Measurements from ENCODE around the gene ZCCHC7. TPM values are rescaled to one million over a fixed set of nuclear protein-coding genes. Genes with fewer than 3 reads are reported as not detected.

Gene ZCCHC7
- total RNA-seq, 1 experiment from 2014 or later: 31.2 TPM

GRCh38 chr9:37364136-37364535 lies 243.8 kb downstream of the ZCCHC7 start:
- TF ChIP-seq JUND (IDR thresholded peaks at IDR 0.05) (no peak), SIN3A (IDR thresholded peaks at IDR 0.05; ENCODE audit: low read depth) (no peak), EZH2 (IDR thresholded peaks at IDR 0.05) (no peak), RAD21 (IDR thresholded peaks at IDR 0.05; ENCODE audit: low read depth) (no peak), TCF7L2 (IDR thresholded peaks at IDR 0.05; ENCODE audit: borderline replicate concordance, extremely low read depth, insufficient read depth, insufficient read length) (no peak), CEBPB (IDR thresholded peaks at IDR 0.05; ENCODE audit: low read depth) (no peak), POLR2AphosphoS5 (IDR thresholded peaks at IDR 0.05; ENCODE audit: low read depth, low read length) (no peak)
- no peak overlapping the region for H3K4me3 ChIP-seq (replicated peaks in 1 of 2; ENCODE audit: low read depth in 1 of 2, low read length in 2 of 2)
- no peak overlapping the region for H3K4me2 ChIP-seq (ENCODE audit: low read length)
- H3K9ac ChIP-seq (ENCODE audit: low read length): no peak overlapping the region
- RAD21 ChIA-PET (ENCODE audit: low non-redundant PET in 1 of 2, low total read pairs in 2 of 2, uncharacterized antibody in 2 of 2, unreplicated experiment in 2 of 2): no interaction called here
- no peaks in the 10 kb centered on the region for H4K20me1 ChIP-seq (ENCODE audit: insufficient read depth)
- no TSS peak for BruUV-seq (replicated peaks)
- H3K36me3 ChIP-seq (ENCODE audit: control insufficient read depth in 1 of 2, insufficient read depth in 2 of 2, low read length in 2 of 2): no peaks in the 10 kb centered on the region
- H3K27ac ChIP-seq (ENCODE audit: low read depth, low read length): no peak overlapping the region
- no peak for DNase-seq (ENCODE audit: low read depth, low spot score)
- no peaks in the 10 kb centered on the region for H3K79me2 ChIP-seq (ENCODE audit: insufficient read depth, low read length)
- CTCF ChIA-PET: interaction anchor here (1.9 kb wide), 1 partner anchor 368 kb away, joined by 11 read pairs; no protein-coding TSS in a partner anchor
- H3K4me1 ChIP-seq (ENCODE audit: control insufficient read depth in 1 of 2, insufficient read depth in 2 of 2, low read length in 2 of 2): no peaks in the 10 kb centered on the region
- no peaks in the 10 kb centered on the region for H3K9me3 ChIP-seq (ENCODE audit: control insufficient read depth in 1 of 2, insufficient read depth in 1 of 2, low read depth in 1 of 2, low read length in 2 of 2)
- intact Hi-C loops (cut with micrococcal nuclease): no loop called here
- ATAC-seq: no peak
- H3K9me2 ChIP-seq (ENCODE audit: insufficient read depth): no peaks in the 10 kb centered on the region
- no peaks in the 10 kb centered on the region for H3K27me3 ChIP-seq (ENCODE audit: insufficient read depth, low read length)
- no peak overlapping the region for H2AFZ ChIP-seq (ENCODE audit: low read depth, low read length, poor library complexity, severe bottlenecking)
- POLR2A ChIA-PET: no interaction called here

DNA sequence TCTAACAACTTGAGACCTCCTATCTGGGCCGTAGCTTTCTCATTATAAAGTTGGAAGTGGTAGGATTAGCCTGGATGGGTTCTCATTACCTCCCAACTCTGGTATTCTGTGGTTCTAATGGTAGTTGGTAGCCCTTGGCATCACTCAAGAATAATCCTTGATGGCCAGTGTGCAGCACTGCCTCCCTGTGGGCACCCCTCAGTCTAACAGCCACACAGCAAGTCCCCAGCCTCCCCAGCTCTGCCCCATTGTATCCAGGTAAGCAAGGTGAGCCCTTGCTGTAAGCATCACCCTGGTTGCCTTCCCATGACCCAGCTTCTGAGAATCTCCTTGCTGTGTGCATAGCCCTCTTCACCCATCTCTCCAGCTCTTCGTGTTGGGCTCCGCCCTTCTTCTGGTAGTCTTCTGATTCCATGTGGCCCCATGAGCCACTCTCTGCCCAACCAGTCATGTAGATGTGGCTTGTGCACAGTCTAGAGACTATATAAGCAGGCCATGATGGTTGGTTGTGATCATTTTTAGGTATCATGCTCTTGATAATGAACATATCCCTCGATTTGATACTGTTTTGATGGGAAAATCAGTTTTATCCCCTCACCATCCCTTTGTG lies 244.5 kb downstream of the ZCCHC7 start:
- intact Hi-C loops (cut with micrococcal nuclease): no loop called here
- Histone ChIP-seq H3K9ac (ENCODE audit: low read length) (no peak overlapping the region), H3K4me3 (replicated peaks in 1 of 2; ENCODE audit: low read depth in 1 of 2, low read length in 2 of 2) (no peak overlapping the region), H3K9me3 (ENCODE audit: control insufficient read depth in 1 of 2, insufficient read depth in 1 of 2, low read depth in 1 of 2, low read length in 2 of 2) (no peaks in the 10 kb centered on the region), H3K27ac (ENCODE audit: low read depth, low read length) (no peak overlapping the region), H3K27me3 (ENCODE audit: insufficient read depth, low read length) (no peaks in the 10 kb centered on the region), H2AFZ (ENCODE audit: low read depth, low read length, poor library complexity, severe bottlenecking) (no peak overlapping the region), H3K4me1 (ENCODE audit: control insufficient read depth in 1 of 2, insufficient read depth in 2 of 2, low read length in 2 of 2) (no peaks in the 10 kb centered on the region), H3K9me2 (ENCODE audit: insufficient read depth) (no peaks in the 10 kb centered on the region), H3K36me3 (ENCODE audit: control insufficient read depth in 1 of 2, insufficient read depth in 2 of 2, low read length in 2 of 2) (no peaks in the 10 kb centered on the region), H3K79me2 (ENCODE audit: insufficient read depth, low read length) (no peaks in the 10 kb centered on the region), H3K4me2 (ENCODE audit: low read length) (no peak overlapping the region), H4K20me1 (ENCODE audit: insufficient read depth) (no peaks in the 10 kb centered on the region)
- CTCF ChIA-PET: interaction anchor here (1.9 kb wide), 1 partner anchor 369 kb away, joined by 11 read pairs; no protein-coding TSS in a partner anchor
- peak; percentile 89 for ATAC-seq
- TF ChIP-seq, protein P1, sequence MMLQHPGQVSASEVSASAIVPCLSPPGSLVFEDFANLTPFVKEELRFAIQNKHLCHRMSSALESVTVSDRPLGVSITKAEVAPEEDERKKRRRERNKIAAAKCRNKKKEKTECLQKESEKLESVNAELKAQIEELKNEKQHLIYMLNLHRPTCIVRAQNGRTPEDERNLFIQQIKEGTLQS (IDR thresholded peaks at IDR 0.05): no peak
- TF ChIP-seq FOSL1 (IDR thresholded peaks at IDR 0.05; ENCODE audit: low read depth): no peak
- TF ChIP-seq ZNF274 (IDR thresholded peaks at IDR 0.05; ENCODE audit: low read depth, low read length): no peak
- TF ChIP-seq CBX3 (IDR thresholded peaks at IDR 0.05; ENCODE audit: low read depth): no peak
- no peak for TF ChIP-seq POLR2AphosphoS5 (IDR thresholded peaks at IDR 0.05; ENCODE audit: low read depth, low read length)
- peak; percentile 54 for TF ChIP-seq RAD21 (IDR thresholded peaks at IDR 0.05; ENCODE audit: low read depth)
- TF ChIP-seq MAX (IDR thresholded peaks at IDR 0.05): no peak
- TF ChIP-seq, protein P2, sequence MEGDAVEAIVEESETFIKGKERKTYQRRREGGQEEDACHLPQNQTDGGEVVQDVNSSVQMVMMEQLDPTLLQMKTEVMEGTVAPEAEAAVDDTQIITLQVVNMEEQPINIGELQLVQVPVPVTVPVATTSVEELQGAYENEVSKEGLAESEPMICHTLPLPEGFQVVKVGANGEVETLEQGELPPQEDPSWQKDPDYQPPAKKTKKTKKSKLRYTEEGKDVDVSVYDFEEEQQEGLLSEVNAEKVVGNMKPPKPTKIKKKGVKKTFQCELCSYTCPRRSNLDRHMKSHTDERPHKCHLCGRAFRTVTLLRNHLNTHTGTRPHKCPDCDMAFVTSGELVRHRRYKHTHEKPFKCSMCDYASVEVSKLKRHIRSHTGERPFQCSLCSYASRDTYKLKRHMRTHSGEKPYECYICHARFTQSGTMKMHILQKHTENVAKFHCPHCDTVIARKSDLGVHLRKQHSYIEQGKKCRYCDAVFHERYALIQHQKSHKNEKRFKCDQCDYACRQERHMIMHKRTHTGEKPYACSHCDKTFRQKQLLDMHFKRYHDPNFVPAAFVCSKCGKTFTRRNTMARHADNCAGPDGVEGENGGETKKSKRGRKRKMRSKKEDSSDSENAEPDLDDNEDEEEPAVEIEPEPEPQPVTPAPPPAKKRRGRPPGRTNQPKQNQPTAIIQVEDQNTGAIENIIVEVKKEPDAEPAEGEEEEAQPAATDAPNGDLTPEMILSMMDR (IDR thresholded peaks at IDR 0.05 in 2 of 3, conservative IDR thresholded peaks at IDR 0.05 in 1 of 3; ENCODE audit: borderline replicate concordance in 1 of 3, insufficient read depth in 1 of 3, low read depth in 2 of 3, low read length in 2 of 3): peak in 2 of 3 experiments; percentile 42 to 52; a peak in 4 of 6 replicates
- no peak for TF ChIP-seq ZFX (IDR thresholded peaks at IDR 0.05)
- no peak for TF ChIP-seq ELF1 (IDR thresholded peaks at IDR 0.05; ENCODE audit: borderline replicate concordance, low read depth)
- no peak for TF ChIP-seq SIN3A (IDR thresholded peaks at IDR 0.05; ENCODE audit: low read depth)
- TF ChIP-seq JUND (IDR thresholded peaks at IDR 0.05): no peak
- no peak for TF ChIP-seq SRF (IDR thresholded peaks at IDR 0.05; ENCODE audit: low read depth)
- no peak for TF ChIP-seq SP1 (IDR thresholded peaks at IDR 0.05; ENCODE audit: low read depth)
- TF ChIP-seq EZH2phosphoT487 (IDR thresholded peaks at IDR 0.05; ENCODE audit: borderline replicate concordance): no peak
- RAD21 ChIA-PET (ENCODE audit: low non-redundant PET in 1 of 2, low total read pairs in 2 of 2, uncharacterized antibody in 2 of 2, unreplicated experiment in 2 of 2): interaction anchor here in 1 of 2 experiments (0.6 to 0.9 kb wide), 2 partner anchors 369 to 388 kb away, joined by 3 to 4 read pairs; no protein-coding TSS in a partner anchor
- BruUV-seq (replicated peaks): no TSS peak
- POLR2A ChIA-PET: no interaction called here
- no peak for DNase-seq (ENCODE audit: low read depth, low spot score)

Data from HCT116 (cell line).